Loucy (cell line): Measurements from ENCODE around the gene THRSP.

Source experiments
- H2AFZ ChIP-seq: fragments of 200-600 bp; sonication (generic); 2 replicates; pipeline ENCODE4 v1.6.0; 2016; ENCODE audit warnings: antibody characterized with exemption, mild to moderate bottlenecking, low read length, moderate library complexity
- H3F3A ChIP-seq: fragments of 200-600 bp; 2 replicates; pipeline ENCODE4 v1.6.0; 2016; ENCODE audit warnings: antibody characterized with exemption, low read depth, mild to moderate bottlenecking
- H3K27me3 ChIP-seq: fragments of 200-600 bp; sonication (generic); 2 replicates; pipeline ENCODE4 v1.6.1; 2014; ENCODE audit warnings: low read length, mild to moderate bottlenecking; ENCODE audit not compliant: insufficient read depth, poor library complexity, severe bottlenecking
- H3K36me3 ChIP-seq: fragments of 200-600 bp; sonication (generic); 2 replicates; pipeline ENCODE4 v1.6.1; 2016; ENCODE audit warnings: low read length; ENCODE audit not compliant: insufficient read depth
- H3K4me1 ChIP-seq: fragments of 200-600 bp; sonication (generic); 2 replicates; pipeline ENCODE4 v1.5.1; 2014; ENCODE audit warnings: low read length, mild to moderate bottlenecking; ENCODE audit not compliant: insufficient read depth, poor library complexity, severe bottlenecking
- H3K4me2 ChIP-seq: fragments of 200-600 bp; sonication (generic); 2 replicates; pipeline ENCODE4 v1.6.0; 2014; ENCODE audit warnings: antibody characterized with exemption, low read length, low read depth, mild to moderate bottlenecking; ENCODE audit not compliant: poor library complexity, severe bottlenecking
- H3K4me3 ChIP-seq: fragments of 200-600 bp; sonication (generic); 2 replicates; pipeline ENCODE4 v1.5.1; 2014; ENCODE audit warnings: low read length, mild to moderate bottlenecking, mixed read lengths; ENCODE audit not compliant: poor library complexity, severe bottlenecking
- H3K79me2 ChIP-seq: fragments of 200-600 bp; sonication (generic); 2 replicates; pipeline ENCODE4 v1.6.1; 2014; ENCODE audit warnings: low read length; ENCODE audit not compliant: insufficient read depth
- H3K9ac ChIP-seq: fragments of 200-600 bp; sonication (generic); 2 replicates; pipeline ENCODE4 v1.6.0; 2014; ENCODE audit warnings: mild to moderate bottlenecking, low read depth, low read length, moderate library complexity; ENCODE audit not compliant: poor library complexity, severe bottlenecking
- H3K9me2 ChIP-seq: fragments of 200-600 bp; sonication (generic); replicated peaks from 2 replicates; pipeline ENCODE4 v1.6.1; 2016; ENCODE audit warnings: low read depth, low read length, mixed read lengths
- H3K9me3 ChIP-seq: fragments of 200-600 bp; sonication (generic); 2 replicates; pipeline ENCODE4 v1.6.1; 2014; ENCODE audit warnings: mild to moderate bottlenecking, antibody characterized with exemption, low read length, low read depth; ENCODE audit not compliant: insufficient read depth
- H4K20me1 ChIP-seq: fragments of 200-600 bp; sonication (generic); 2 replicates; pipeline ENCODE4 v1.6.0; 2014; ENCODE audit warnings: antibody characterized with exemption, low read length, mild to moderate bottlenecking; ENCODE audit not compliant: insufficient read depth, poor library complexity, severe bottlenecking
- CTCF ChIP-seq: fragments of 200-600 bp; sonication (generic); conservative IDR thresholded peaks from 2 replicates; pipeline ENCODE4 v1.5.1; 2014; ENCODE audit warnings: mild to moderate bottlenecking, antibody characterized with exemption, low read length
- EZH2phosphoT487 ChIP-seq: fragments of 200-600 bp; IDR thresholded peaks from 2 replicates; pipeline ENCODE4 v1.6.1; 2018; ENCODE audit warnings: antibody characterized with exemption, mild to moderate bottlenecking, moderate library complexity, borderline replicate concordance

Gene THRSP

GRCh38 chr11:78022397-78023396 lies 41.0 kb upstream of the THRSP start, which contains the start of gene KCTD14:
Gene KCTD14, minus strand, starts transcription at chr11:78023276. Its CDS starts 27 bp downstream, at chr11:78023249.
- no peak within 1 kb of the TSS for H3K4me2 ChIP-seq
- no peak within 1 kb of the TSS for H3K9ac ChIP-seq
- H3K36me3 ChIP-seq, result no peaks in the 10 kb centered on the region

GRCh38 chr11:78023426-78023825 lies 40.2 kb upstream of the THRSP start:
- H3F3A ChIP-seq, result no peaks in the 10 kb centered on the region
- no peaks in the 10 kb centered on the region for H4K20me1 ChIP-seq
- no peak overlapping the region for H3K4me2 ChIP-seq
- no peaks in the 10 kb centered on the region for H3K27me3 ChIP-seq
- no peaks in the 10 kb centered on the region for H3K9me2 ChIP-seq
- TF ChIP-seq CTCF (no peak), EZH2phosphoT487 (no peak)
- no peak overlapping the region for H3K9ac ChIP-seq
- H3K79me2 ChIP-seq, result no peaks in the 10 kb centered on the region
- no peak overlapping the region for H3K4me3 ChIP-seq
- no peaks in the 10 kb centered on the region for H3K4me1 ChIP-seq
- H3K9me3 ChIP-seq, result no peaks in the 10 kb centered on the region
- H2AFZ ChIP-seq, result no peak overlapping the region
- no peaks in the 10 kb centered on the region for H3K36me3 ChIP-seq

More at GRCh38 chr11:78022397-78023396, 41.0 kb upstream of the THRSP start, which contains the start of gene KCTD14:
- Histone ChIP-seq H3K79me2 (no peaks in the 10 kb centered on the region), H3K9me3 (no peaks in the 10 kb centered on the region), H3F3A (no peaks in the 10 kb centered on the region), H3K4me1 (no peaks in the 10 kb centered on the region), H2AFZ (no peak within 1 kb of the TSS), H3K4me3 (no peak within 1 kb of the TSS), H3K9me2 (no peaks in the 10 kb centered on the region), H3K27me3 (no peaks in the 10 kb centered on the region), H4K20me1 (no peaks in the 10 kb centered on the region)
- no peak for TF ChIP-seq EZH2phosphoT487
- no peak for TF ChIP-seq CTCF

- TF ChIP-seq CTCF, result no peak
- TF ChIP-seq EZH2phosphoT487, result no peak
- Histone ChIP-seq H3K36me3 (no peaks in the 10 kb centered on the region), H3K4me3 (no peak overlapping the region), H3K4me1 (no peaks in the 10 kb centered on the region), H3K9me2 (no peaks in the 10 kb centered on the region), H3K9ac (no peak overlapping the region), H3K4me2 (no peak overlapping the region), H3K9me3 (no peaks in the 10 kb centered on the region), H3K79me2 (no peaks in the 10 kb centered on the region), H2AFZ (no peak overlapping the region), H3F3A (no peaks in the 10 kb centered on the region), H4K20me1 (no peaks in the 10 kb centered on the region), H3K27me3 (no peaks in the 10 kb centered on the region)
Observed at GRCh38 chr11:78025378-78025777, 38.3 kb upstream of the THRSP start.
